Lower leg skin (tissue), 4 donors: ENCODE results near the gene GPC6. TPM values are rescaled to one million over a fixed set of nuclear protein-coding genes. Genes with fewer than 3 reads are reported as not detected.

ENCODE experiments used
- DNase-seq, 2 donors: peaks; one replicate each; pipeline ENCODE4 v3.0.0-alpha.2; 2019; ENCODE audit warnings: low spot score in 2 of 2
- H3K4me3 ChIP-seq: fragments of 200-600 bp; sonication (generic); 2 replicates; pipeline ENCODE4 v1.5.1; 2017; ENCODE audit warnings: mild to moderate bottlenecking, low read depth; ENCODE audit not compliant: poor library complexity, severe bottlenecking
- CTCF ChIP-seq, 3 donors: fragments of 450-650 bp; IDR thresholded peaks; one replicate each; pipeline ENCODE4 v1.5.1; 2016; ENCODE audit warnings: antibody characterized with exemption in 3 of 3, mild to moderate bottlenecking in 3 of 3, moderate library complexity in 2 of 3
- POLR2A ChIP-seq, 2 donors: fragments of 450-650 bp; IDR thresholded peaks; one replicate each; pipeline ENCODE4 v1.6.1; 2016 to 2017; ENCODE audit warnings: antibody characterized with exemption in 2 of 2, mild to moderate bottlenecking in 1 of 2, moderate library complexity in 1 of 2
- WGBS, 2 donors: methylation state at CpG; one replicate each; pipeline ENCODE4 v1.1.5; 2018; 5-methylcytosine and 5-hydroxymethylcytosine counted together
- intact Hi-C: fragments of 100-400 bp; cut with DNase I; formaldehyde crosslinking; loops from one replicate; pipeline ENCODE4 v1.15.0; 2023; ENCODE audit warnings: low total_unique reads
- total RNA-seq, 4 donors: library from RNA; depleted of rRNA; stranded (reverse); fragments of >200 nt; gene quantifications; one replicate each; pipeline ENCODE4 v1.1.0, GENCODE V29; 2016

Gene GPC6
- total RNA-seq, 4 donors from 2014 or later = 1.4 to 5.2 (median 2.5) TPM

DNA sequence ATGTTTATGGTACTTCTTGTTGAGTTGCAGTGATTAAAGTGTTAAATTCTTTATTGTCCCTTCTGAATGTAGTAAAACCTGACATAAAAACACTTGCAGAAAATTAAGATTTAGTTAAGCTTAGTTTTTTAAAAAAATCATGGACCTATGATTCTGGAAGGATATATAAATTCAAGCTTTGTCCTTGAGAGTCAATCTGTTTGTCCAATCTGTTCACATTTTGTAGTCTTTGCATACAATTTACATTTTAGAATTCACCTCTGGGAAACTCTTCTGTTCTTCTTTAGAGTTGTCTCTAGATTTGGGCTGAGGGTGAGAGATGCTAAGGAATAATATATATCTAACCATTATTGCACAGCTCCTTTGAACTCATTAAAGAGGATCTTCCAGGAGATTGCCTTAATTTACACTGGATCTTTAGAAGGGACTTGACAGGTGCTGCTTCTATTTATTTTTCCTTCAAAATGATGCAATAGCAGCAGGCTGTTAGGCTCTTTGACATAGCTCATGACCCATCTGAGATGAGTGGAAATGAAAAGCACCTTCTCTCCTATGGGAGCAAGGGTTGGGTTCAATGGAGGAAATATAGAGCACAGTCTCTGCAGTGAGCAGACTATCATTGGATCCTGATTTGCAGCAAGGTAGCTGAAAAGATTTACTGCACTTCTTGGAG lies 433.9 kb downstream of the GPC6 start:
- no peak for TF ChIP-seq CTCF (IDR thresholded peaks at IDR 0.05)
- no peak for TF ChIP-seq POLR2A (IDR thresholded peaks at IDR 0.05)
- intact Hi-C loops = no loop called here
- no peak overlapping the region for H3K4me3 ChIP-seq
- no peak for DNase-seq

- no peak for DNase-seq
- no peak overlapping the region for H3K4me3 ChIP-seq
- intact Hi-C loops = no loop called here
- TF ChIP-seq POLR2A (IDR thresholded peaks at IDR 0.05) (no peak), CTCF (IDR thresholded peaks at IDR 0.05) (no peak)
- WGBS, 2 donors = 81 to 92% methylated on average over 2 of the region's 2 CpGs
Measured at GRCh38 chr13:93670866-93671265, 444.3 kb downstream of the GPC6 start.

DNA sequence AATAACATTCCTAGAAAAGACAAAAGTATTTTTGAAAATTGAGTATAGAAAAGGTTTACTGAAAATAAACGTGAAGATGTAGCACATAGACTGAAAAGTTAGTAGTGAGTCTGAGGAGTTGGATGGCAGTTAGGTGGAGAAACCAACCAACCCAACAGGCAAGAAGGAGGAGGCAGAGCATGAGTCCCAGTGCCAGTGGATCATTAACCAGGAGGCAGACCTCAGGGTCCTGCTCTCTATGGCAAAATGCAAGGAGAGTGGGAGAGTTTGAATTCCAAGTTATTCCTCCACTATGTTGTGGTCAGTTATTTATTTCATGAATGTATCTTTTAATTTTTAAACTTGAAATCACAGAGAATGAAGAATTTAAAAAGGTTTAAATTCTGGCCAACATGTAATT lies 446.4 kb downstream of the GPC6 start:
- 85 to 89% methylated on average over 1 of the region's 1 CpG for WGBS, 2 donors

GRCh38 chr13:93673885-93674284 lies 447.3 kb downstream of the GPC6 start:
- 83 to 85% methylated on average over 3 of the region's 3 CpGs for WGBS, 2 donors
- DNase-seq = no peak
- TF ChIP-seq CTCF (IDR thresholded peaks at IDR 0.05) (no peak), POLR2A (IDR thresholded peaks at IDR 0.05) (no peak)
- no peak overlapping the region for H3K4me3 ChIP-seq
- intact Hi-C loops = no loop called here

More for the DNA sequence above, 446.4 kb downstream of the GPC6 start:
- intact Hi-C loops = no loop called here
- no peak overlapping the region for H3K4me3 ChIP-seq
- DNase-seq = no peak
- TF ChIP-seq CTCF (IDR thresholded peaks at IDR 0.05) (no peak), POLR2A (IDR thresholded peaks at IDR 0.05) (no peak)

- WGBS, 2 donors = 45 to 59% methylated on average over 3 of the region's 3 CpGs
- TF ChIP-seq CTCF (IDR thresholded peaks at IDR 0.05) = no peak
- no peak for TF ChIP-seq POLR2A (IDR thresholded peaks at IDR 0.05)
- intact Hi-C loops = no loop called here
- H3K4me3 ChIP-seq = no peak overlapping the region
- no peak for DNase-seq
Measured at GRCh38 chr13:93674337-93674755, 447.7 kb downstream of the GPC6 start.

GRCh38 chr13:93680329-93680728 lies 453.7 kb downstream of the GPC6 start:
- no peak for DNase-seq
- intact Hi-C loops = no loop called here
- TF ChIP-seq POLR2A (IDR thresholded peaks at IDR 0.05) (no peak), CTCF (IDR thresholded peaks at IDR 0.05) (no peak)
- H3K4me3 ChIP-seq = no peak overlapping the region
- WGBS, 2 donors = 89% methylated on average over 2 of the region's 2 CpGs
